ENCODE measurements around the gene ERBB4.

- TF ChIP-seq CTCF (IDR thresholded peaks at IDR 0.05) = no peak
- no peak for TF ChIP-seq POLR2A (IDR thresholded peaks at IDR 0.05)
These were observed 9.3 kb upstream of the ERBB4 start for GRCh38 chr2:212547716-212548454.

Data from uterus (tissue), 2 donors.